ENCODE data around the gene RNF166.

DNA sequence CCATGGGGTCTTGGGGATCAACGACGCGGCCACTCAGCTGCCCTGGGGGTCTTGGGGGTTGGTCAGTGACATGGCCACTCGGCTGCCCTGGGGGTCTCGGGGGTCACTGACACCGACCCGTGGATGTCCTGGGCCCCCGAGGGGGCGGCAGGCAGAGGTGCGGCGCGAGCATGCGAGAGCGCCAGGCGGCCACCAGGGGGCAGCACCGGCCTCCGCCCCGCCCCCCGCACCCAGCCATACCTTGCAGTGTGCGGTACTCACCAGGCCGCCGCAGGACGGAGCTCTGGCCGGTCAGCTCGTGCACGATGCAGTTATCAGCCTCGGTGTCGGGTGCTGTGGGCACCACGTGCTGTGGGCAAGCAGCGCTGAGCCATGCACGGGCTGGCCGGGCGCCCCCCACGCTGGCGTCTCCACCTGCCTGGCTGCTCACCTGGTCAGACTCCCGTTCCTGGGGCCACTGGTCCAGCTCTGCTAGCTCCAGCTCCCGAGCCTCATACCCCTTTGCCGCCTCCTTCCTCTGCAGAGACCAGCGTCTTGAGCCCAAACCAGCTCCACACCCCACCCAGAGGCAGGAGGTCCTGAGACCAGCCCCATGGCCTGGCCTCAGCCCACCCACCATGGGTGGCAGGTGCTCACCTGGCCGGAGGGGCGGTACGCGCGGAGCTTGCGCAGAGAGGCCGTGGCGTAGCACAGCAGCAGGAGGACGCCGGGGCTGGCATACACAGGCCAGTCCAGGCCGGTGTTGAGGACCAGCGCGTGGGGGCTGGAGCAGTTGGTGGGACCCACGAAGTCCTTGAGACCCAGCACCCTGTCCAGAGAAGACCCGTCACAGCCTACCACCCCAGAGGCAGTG is 31.3 kb upstream of the RNF166 start:
- peak; percentile 99 for TF ChIP-seq CTCF (IDR thresholded peaks at IDR 0.05; ENCODE audit: poor library complexity, severe bottlenecking)
- no peak for TF ChIP-seq EZH2 (IDR thresholded peaks at IDR 0.05; ENCODE audit: borderline replicate concordance, insufficient read depth, low read length, poor library complexity, severe bottlenecking)
- TF ChIP-seq TAF1 (IDR thresholded peaks at IDR 0.05; ENCODE audit: low read depth), result no peak
- peak; percentile 82 for TF ChIP-seq RAD21 (conservative IDR thresholded peaks at IDR 0.05)
- no peak for TF ChIP-seq POLR2AphosphoS5 (IDR thresholded peaks at IDR 0.05)
- TF ChIP-seq EP300 (conservative IDR thresholded peaks at IDR 0.05; ENCODE audit: poor library complexity, severe bottlenecking), result no peak
- TF ChIP-seq, protein P1, sequence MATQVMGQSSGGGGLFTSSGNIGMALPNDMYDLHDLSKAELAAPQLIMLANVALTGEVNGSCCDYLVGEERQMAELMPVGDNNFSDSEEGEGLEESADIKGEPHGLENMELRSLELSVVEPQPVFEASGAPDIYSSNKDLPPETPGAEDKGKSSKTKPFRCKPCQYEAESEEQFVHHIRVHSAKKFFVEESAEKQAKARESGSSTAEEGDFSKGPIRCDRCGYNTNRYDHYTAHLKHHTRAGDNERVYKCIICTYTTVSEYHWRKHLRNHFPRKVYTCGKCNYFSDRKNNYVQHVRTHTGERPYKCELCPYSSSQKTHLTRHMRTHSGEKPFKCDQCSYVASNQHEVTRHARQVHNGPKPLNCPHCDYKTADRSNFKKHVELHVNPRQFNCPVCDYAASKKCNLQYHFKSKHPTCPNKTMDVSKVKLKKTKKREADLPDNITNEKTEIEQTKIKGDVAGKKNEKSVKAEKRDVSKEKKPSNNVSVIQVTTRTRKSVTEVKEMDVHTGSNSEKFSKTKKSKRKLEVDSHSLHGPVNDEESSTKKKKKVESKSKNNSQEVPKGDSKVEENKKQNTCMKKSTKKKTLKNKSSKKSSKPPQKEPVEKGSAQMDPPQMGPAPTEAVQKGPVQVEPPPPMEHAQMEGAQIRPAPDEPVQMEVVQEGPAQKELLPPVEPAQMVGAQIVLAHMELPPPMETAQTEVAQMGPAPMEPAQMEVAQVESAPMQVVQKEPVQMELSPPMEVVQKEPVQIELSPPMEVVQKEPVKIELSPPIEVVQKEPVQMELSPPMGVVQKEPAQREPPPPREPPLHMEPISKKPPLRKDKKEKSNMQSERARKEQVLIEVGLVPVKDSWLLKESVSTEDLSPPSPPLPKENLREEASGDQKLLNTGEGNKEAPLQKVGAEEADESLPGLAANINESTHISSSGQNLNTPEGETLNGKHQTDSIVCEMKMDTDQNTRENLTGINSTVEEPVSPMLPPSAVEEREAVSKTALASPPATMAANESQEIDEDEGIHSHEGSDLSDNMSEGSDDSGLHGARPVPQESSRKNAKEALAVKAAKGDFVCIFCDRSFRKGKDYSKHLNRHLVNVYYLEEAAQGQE (IDR thresholded peaks at IDR 0.05; ENCODE audit: borderline replicate concordance), result no peak
- TF ChIP-seq MXI1 (conservative IDR thresholded peaks at IDR 0.05; ENCODE audit: poor library complexity, severe bottlenecking), result peak; percentile 75
- peak; percentile 95 for TF ChIP-seq SMC3 (conservative IDR thresholded peaks at IDR 0.05; ENCODE audit: poor library complexity)

All from neural cell (in vitro differentiated cells).